Measurements from ENCODE around the gene RBM46.
"Not testable (repeated sequence)": the region's sequence is repeated elsewhere in the genome, so short reads cannot be mapped to it uniquely, and the experiment has no call there.

RBM46 gene

DNA sequence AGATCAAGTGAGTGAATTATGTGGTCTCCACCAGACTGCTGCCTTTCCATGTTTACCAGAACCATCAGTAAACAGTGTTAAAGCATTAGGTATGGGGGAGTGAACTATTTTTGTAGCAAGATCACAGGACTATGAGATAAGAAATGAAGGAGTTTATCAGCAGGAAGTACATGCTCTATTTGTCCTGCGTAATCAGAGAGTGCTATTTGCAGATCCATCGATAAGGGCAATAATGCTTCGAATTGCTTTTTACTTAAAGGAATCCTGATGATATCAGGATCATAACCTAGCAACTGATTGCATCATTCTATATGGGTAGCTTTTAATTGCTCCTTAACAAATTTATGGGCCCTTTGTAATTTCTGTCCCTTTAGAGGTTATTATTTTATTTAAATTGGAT, 57.1 kb downstream of the RBM46 start:
- no peak for DNase-seq

DNA sequence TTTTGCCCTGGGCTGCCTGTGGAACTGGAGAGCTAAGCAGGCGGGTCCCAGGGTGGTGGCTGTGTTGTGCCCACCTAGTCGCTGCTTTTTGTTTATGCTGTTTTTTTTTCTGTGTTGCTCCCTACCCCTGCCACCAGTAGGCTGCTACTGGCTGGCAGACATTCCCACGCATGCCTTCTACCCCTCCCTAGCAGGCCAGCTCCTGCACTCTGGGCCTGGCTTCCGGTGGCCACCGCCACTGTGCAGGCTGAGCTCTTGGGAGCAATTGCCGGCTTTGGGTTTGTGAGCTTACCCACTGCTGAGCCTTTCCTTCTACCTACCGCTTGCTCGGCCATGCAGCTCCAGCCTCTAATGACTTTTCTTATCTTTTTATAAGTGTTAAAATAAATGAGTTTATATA, 57.6 kb downstream of the RBM46 start:
- no peak for DNase-seq

DNA sequence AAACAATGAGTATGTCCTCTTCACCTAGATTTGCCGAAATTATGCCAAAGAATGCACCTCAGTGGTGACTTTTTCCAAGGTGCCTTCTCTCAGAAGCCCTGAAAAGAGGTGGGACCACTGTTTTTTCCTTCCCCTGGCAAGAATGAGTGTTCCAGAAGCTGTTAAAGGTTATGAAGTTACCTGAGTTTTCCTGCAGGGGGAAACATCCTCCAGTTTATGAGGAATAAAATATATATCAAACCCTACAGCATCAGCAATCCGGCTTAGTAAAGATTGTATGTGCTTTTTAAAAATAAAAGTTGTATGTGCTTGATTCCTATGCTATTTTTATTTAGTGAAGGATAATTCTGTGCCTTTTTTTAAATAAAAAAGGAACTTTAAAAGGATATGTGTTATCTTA, 73.3 kb downstream of the RBM46 start:
- no peak for DNase-seq

DNA sequence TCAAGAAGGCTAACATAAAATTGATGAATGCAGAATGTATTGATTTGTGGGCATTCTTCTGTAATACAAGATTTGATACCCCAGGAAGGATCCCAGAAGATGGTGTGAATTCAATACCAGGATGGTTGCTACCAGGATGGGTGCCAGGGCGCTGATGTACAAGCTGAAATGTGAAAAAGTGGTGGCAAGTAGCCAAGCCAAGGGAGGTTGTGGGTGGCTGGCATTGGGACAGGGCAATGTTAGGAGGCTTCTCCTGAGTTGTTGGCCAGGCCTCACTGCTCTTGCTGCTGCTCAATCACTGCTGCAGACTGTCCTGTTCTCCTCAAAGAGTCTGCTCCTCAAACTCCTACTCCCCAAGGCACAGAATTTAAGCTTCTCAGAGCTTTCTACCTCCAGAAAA, 77.1 kb downstream of the RBM46 start:
- DNase-seq, result no peak

DNA sequence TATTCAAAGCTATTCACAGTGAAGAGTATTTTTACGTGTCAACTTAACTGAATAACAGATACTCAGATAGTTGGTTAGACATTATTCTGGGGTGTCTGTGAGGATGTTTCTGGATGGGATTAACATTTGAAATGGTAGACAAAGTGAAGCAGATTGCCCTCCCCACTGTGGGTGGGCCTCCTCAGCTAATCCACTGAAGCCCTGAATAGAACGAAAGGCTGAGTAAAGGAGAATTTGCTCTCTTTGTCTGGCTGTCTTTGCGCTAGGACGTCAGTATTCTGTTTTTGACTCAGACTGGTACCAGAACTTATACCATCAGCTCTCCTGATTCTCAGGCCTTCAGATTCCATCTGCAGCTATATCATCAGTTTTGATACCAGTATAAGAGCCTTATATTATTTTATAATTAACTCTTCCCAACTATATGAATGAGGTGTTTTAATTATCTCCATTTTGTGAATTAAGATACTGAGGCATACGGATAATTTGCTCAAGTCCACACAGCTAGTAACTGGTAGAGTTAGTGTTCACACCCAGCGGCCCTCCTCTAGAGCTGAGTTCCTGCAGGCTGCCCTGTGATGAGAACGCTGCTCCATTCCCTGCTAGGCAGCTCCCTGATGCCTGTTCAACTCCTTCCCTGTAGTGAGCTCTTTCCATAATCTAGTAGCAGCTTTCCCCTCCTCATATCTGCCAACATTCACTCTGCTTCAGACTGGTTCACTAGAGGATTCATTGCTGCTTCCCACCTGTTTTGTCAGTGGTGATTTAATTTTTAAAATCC, 87.5 kb downstream of the RBM46 start:
- DNase-seq, result no peak

DNA sequence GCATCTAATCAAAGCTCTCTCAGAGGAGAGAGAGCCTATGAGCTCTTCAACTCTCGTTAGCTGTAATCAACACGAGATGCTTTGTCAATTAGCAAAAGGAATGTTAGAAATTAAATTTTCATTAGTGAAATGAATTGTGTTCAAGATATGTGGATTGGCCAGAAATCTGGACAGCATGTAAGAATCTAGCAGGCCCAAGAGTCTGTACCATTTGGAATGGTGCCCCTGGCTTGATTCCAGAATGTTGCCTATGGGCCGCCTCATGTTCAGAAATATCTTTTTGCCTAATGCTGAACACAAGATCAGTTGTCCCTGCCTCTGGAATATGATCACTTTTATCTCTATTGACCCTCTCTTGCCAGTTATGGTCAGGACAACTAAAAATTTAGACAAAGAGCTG, 88.2 kb downstream of the RBM46 start:
- DNase-seq, result no peak

DNA sequence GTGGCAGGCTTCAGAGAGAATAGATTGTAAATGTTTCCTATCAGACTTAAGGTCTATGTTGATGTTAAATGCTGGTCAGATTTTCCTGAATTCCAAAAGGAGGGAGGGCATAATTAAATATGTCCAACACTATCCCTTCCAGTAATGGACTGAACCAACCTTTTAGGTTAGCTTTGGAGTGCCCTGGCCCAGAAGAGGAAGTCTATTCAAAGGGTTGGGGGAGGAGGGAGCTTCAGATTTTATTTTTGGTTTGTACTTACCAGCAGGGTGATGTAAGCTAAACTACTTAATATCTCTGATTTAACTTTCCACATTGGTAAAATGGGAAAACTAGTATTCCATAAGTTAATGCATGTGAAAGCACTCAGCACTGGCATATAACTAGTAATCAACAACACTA, 91.1 kb downstream of the RBM46 start:
- no peak for DNase-seq

DNA sequence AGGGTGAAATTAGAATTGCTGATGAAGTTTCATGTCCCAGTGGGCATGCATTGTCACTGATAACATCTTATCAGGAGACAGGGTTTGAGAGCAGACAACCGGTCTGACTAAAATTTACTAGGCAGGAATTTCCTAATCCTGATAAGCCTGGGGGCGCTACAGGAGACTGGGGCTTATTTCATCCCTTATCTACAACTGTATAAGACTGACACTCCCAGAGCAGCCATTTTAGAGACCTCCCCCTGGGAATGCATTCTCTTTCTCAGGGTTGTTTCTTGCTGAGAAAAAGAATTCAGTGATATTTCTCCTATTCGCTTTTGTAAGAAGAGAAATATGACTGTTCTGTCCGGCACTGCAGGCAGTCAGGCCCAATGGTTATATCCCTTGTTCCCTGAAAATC, 93.0 kb downstream of the RBM46 start:
- DNase-seq, result not testable (repeated sequence)

DNA sequence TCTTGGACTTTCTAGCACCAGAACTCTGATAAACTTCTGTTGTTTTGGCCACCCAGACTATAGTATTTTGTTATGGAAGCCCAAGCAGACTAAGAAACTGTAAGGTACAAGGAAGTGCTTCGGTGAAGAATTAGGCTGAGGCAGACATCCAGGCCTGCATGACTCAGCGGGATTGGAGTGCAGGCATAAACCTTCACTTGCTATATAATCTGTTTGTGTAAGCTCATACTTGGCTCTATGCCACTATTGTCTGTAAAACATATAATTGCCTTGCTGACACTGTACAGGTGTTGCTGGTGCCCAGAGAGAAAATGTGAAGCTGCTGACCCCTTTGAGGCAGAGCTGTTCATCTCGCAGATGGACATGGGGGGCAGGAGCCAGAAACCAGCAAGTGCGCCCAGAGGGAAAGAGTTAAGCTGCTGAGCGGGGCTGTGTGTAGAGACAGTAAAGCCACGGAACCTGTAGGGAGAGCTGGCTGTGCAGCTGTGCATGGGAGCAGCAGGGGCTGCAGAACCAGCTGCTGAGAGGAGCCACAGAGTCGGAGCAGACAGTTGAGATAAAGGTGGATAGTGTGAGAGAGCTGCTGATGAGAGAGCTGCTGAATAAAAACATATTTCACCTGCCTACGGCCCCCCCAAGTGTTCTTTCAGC, 96.2 kb downstream of the RBM46 start:
- DNase-seq, result no peak
